SK-N-MC (cell line): ENCODE measurements around the gene CRTC1.

ENCODE experiments used
- EZH2 ChIP-seq: fragments of 200-600 bp; sonication (generic); IDR thresholded peaks from one replicate; pipeline ENCODE4 v1.6.1; 2017; ENCODE audit warnings: antibody characterized with exemption
- FOXP2 ChIP-seq: optimal IDR thresholded peaks from 2 replicates; pipeline ENCODE3; 2011; ENCODE audit warnings: mild to moderate bottlenecking, moderate library complexity; ENCODE audit not compliant: insufficient read depth; ENCODE audit errors: extremely low read length, control extremely low read depth
- POLR2AphosphoS5 ChIP-seq: IDR thresholded peaks from 2 replicates; pipeline ENCODE4 v1.6.1; 2012; ENCODE audit warnings: mild to moderate bottlenecking, low read depth, low read length, borderline replicate concordance

DNA sequence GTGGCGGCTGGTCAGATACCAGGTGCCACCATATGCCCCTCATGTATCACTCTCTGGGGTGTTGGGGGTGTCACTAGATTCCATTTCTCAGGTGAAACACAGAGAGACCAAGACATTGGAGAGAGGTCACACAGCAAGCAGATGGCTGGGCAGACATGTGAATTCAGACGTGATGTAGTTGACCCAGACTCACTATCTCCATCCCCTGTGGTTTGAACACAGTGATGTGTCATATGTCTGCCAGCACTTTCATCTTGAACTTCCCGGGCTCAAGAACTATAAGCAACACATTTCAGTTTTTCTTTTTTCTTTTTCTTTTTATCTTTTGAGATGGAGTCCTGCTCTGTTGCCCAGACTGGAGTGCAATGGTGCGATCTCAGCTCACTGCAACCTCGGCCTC is 132.2 kb downstream of the CRTC1 start:
- no peak for TF ChIP-seq EZH2
- TF ChIP-seq POLR2AphosphoS5, result no peak
- TF ChIP-seq FOXP2, result no peak
